Neuronal stem cell (in vitro differentiated cells): ENCODE results near the gene RIMKLB.

Experiments used
- DNase-seq: peaks from one replicate; pipeline ENCODE4 v3.0.0-alpha.2; 2013; ENCODE audit warnings: low spot score
- H2AFZ ChIP-seq: one replicate; pipeline ENCODE4 v1.6.1; 2013; ENCODE audit warnings: mild to moderate bottlenecking, low read length, inconsistent platforms
- H2AK5ac ChIP-seq: 2 replicates; pipeline ENCODE4 v1.6.1; 2013; ENCODE audit warnings: low read depth, mild to moderate bottlenecking, inconsistent platforms, low read length, moderate library complexity, mixed read lengths
- H2BK120ac ChIP-seq: 2 replicates; pipeline ENCODE4 v1.6.1; 2013; ENCODE audit warnings: low read depth, mild to moderate bottlenecking, inconsistent platforms, low read length, moderate library complexity, mixed read lengths
- H2BK12ac ChIP-seq: one replicate; pipeline ENCODE4 v1.6.1; 2013; ENCODE audit warnings: low read length, inconsistent platforms
- H2BK15ac ChIP-seq: 2 replicates; pipeline ENCODE4 v1.6.1; 2013; ENCODE audit warnings: mild to moderate bottlenecking, low read length, inconsistent platforms, mixed read lengths
- H2BK5ac ChIP-seq: one replicate; pipeline ENCODE4 v1.6.1; 2013; ENCODE audit warnings: inconsistent platforms, mild to moderate bottlenecking, low read length, moderate library complexity
- H3K14ac ChIP-seq: one replicate; pipeline ENCODE4 v1.6.1; 2013; ENCODE audit warnings: low read length, inconsistent platforms
- H3K18ac ChIP-seq: 2 replicates; pipeline ENCODE4 v1.6.1; 2013; ENCODE audit warnings: low read length, inconsistent platforms
- H3K23ac ChIP-seq: 2 replicates; pipeline ENCODE4 v1.6.1; 2013; ENCODE audit warnings: low read depth, mild to moderate bottlenecking, mixed read lengths, low read length, inconsistent platforms; ENCODE audit not compliant: poor library complexity
- H3K27ac ChIP-seq: replicated peaks from 3 replicates; pipeline ENCODE4 v1.5.1; 2013; ENCODE audit warnings: low read length, inconsistent platforms
- H3K27me3 ChIP-seq, 3 experiments: 2 replicates each; pipeline ENCODE4 v1.6.1; 2013; ENCODE audit warnings: low read length in 3 of 3, mild to moderate bottlenecking in 2 of 3, inconsistent platforms in 1 of 3, low read depth in 1 of 3, mixed read lengths in 1 of 3, moderate library complexity in 1 of 3; ENCODE audit not compliant: control insufficient read depth in 3 of 3, insufficient read depth in 3 of 3
- H3K36me3 ChIP-seq, 2 donors: replicated peaks in 1 of 2; 2 replicates each; pipeline ENCODE4 v1.6.1; 2013; ENCODE audit warnings: low read length in 2 of 2; ENCODE audit not compliant: control insufficient read depth in 2 of 2, insufficient read depth in 2 of 2
- H3K4ac ChIP-seq: 2 replicates; pipeline ENCODE4 v1.6.1; 2013; ENCODE audit warnings: inconsistent platforms, mild to moderate bottlenecking, low read length, moderate library complexity
- H3K4me1 ChIP-seq, 2 donors: 1 replicate in 1 of 2; 2 replicates in 1 of 2; pipeline ENCODE4 v1.6.1; 2013; ENCODE audit warnings: low read length in 2 of 2, low read depth in 1 of 2; ENCODE audit not compliant: control insufficient read depth in 2 of 2, insufficient read depth in 1 of 2
- H3K4me2 ChIP-seq: one replicate; pipeline ENCODE4 v1.6.1; 2013; ENCODE audit warnings: mild to moderate bottlenecking, low read length, inconsistent platforms; ENCODE audit not compliant: insufficient read depth, poor library complexity, severe bottlenecking
- H3K4me3 ChIP-seq, 2 donors: 2 replicates each; pipeline ENCODE4 v1.5.1; 2013; ENCODE audit warnings: low read length in 2 of 2, mild to moderate bottlenecking in 2 of 2, inconsistent platforms in 1 of 2, moderate library complexity in 1 of 2
- H3K79me1 ChIP-seq: one replicate; pipeline ENCODE4 v1.6.1; 2013; ENCODE audit warnings: low read depth, mild to moderate bottlenecking, inconsistent platforms, low read length, moderate library complexity
- H3K9ac ChIP-seq: one replicate; pipeline ENCODE4 v1.6.1; 2013; ENCODE audit warnings: mild to moderate bottlenecking, low read depth, low read length, inconsistent platforms; ENCODE audit not compliant: poor library complexity
- H3K9me3 ChIP-seq, 2 donors: replicated peaks in 1 of 2; 2 replicates each; pipeline versions ENCODE3 to v1.6.1; 2013; ENCODE audit warnings: low read length in 2 of 2, mild to moderate bottlenecking in 2 of 2, inconsistent platforms in 1 of 2, low read depth in 1 of 2, mixed read lengths in 1 of 2, moderate library complexity in 1 of 2; ENCODE audit not compliant: control insufficient read depth in 2 of 2, insufficient read depth in 1 of 2
- H4K8ac ChIP-seq: one replicate; pipeline ENCODE4 v1.6.1; 2013; ENCODE audit warnings: low read depth, mild to moderate bottlenecking, inconsistent platforms, low read length, moderate library complexity
- H4K91ac ChIP-seq: one replicate; pipeline ENCODE4 v1.6.1; 2013; ENCODE audit warnings: low read length, low read depth, mild to moderate bottlenecking, inconsistent platforms; ENCODE audit not compliant: poor library complexity
- WGBS, 2 donors: extraction: QIAGEN DNeasy Blood & Tissue Kit; methylation state at CpG; one replicate each; pipeline ENCODE4 v1.1.7; 2013; ENCODE audit warnings: missing lambda C conversion rate in 2 of 2, mixed read lengths in 1 of 2; ENCODE audit not compliant: insufficient read length in 2 of 2, insufficient replicate concordance in 1 of 2; ENCODE audit errors: extremely low coverage in 2 of 2; 5-methylcytosine and 5-hydroxymethylcytosine counted together

RIMKLB gene

GRCh38 chr12:8779281-8779680, 81.5 kb downstream of the RIMKLB start:
- no peak overlapping the region for H4K91ac ChIP-seq
- H3K27ac ChIP-seq: no peak overlapping the region
- H2BK15ac ChIP-seq: no peak overlapping the region
- no CpG with 5 or more reads among the region's 4 CpGs for WGBS, 2 donors
- peak overlapping the region; percentile 22 for H2BK12ac ChIP-seq
- H2AFZ ChIP-seq: no peak overlapping the region
- no peak for DNase-seq
- H3K79me1 ChIP-seq: no peaks in the 10 kb centered on the region
- H3K4me1 ChIP-seq: peaks cover 0 to 4% of the 10 kb centered on the region in 2 donors
- no peak overlapping the region for H3K4me2 ChIP-seq
- no peak overlapping the region for H3K4me3 ChIP-seq
- no peak overlapping the region for H4K8ac ChIP-seq
- peaks cover 0 to 97% of the 10 kb centered on the region in 2 donors for H3K36me3 ChIP-seq
- H3K9ac ChIP-seq: no peak overlapping the region
- H2BK120ac ChIP-seq: no peak overlapping the region
- no peak overlapping the region for H2AK5ac ChIP-seq
- no peak overlapping the region for H3K14ac ChIP-seq
- no peak overlapping the region for H2BK5ac ChIP-seq
- peak overlapping the region; percentile 38 for H3K18ac ChIP-seq
- no peaks in the 10 kb centered on the region for H3K9me3 ChIP-seq
- H3K27me3 ChIP-seq: no peaks in the 10 kb centered on the region
- H3K23ac ChIP-seq: no peak overlapping the region
- H3K4ac ChIP-seq: no peak overlapping the region

- DNase-seq: no peak
- no peak overlapping the region for H4K91ac ChIP-seq
- no CpG with 5 or more reads among the region's 2 CpGs for WGBS, 2 donors
Measured at GRCh38 chr12:8779862-8780261, 82.1 kb downstream of the RIMKLB start.

GRCh38 chr12:8780389-8780788, 82.6 kb downstream of the RIMKLB start:
- Histone ChIP-seq H2BK5ac (no peak overlapping the region), H3K4ac (no peak overlapping the region), H3K14ac (no peak overlapping the region), H3K23ac (no peak overlapping the region), H3K9me3 (no peaks in the 10 kb centered on the region), H3K4me3 (no peak overlapping the region), H2AFZ (no peak overlapping the region), H2AK5ac (no peak overlapping the region), H4K91ac (no peak overlapping the region), H4K8ac (no peak overlapping the region), H2BK15ac (no peak overlapping the region), H3K36me3 (peaks cover 0 to 88% of the 10 kb centered on the region in 2 donors), H3K18ac (no peak overlapping the region), H2BK12ac (no peak overlapping the region), H3K27me3 (no peaks in the 10 kb centered on the region), H3K4me2 (no peak overlapping the region), H3K9ac (no peak overlapping the region), H3K4me1 (peaks cover 0 to 4% of the 10 kb centered on the region in 2 donors), H3K27ac (no peak overlapping the region), H2BK120ac (no peak overlapping the region), H3K79me1 (no peaks in the 10 kb centered on the region)
- DNase-seq: no peak
- WGBS, 2 donors: no CpG with 5 or more reads among the region's 1 CpG

More at GRCh38 chr12:8779862-8780261, 82.1 kb downstream of the RIMKLB start:
- H3K36me3 ChIP-seq: peaks cover 0 to 94% of the 10 kb centered on the region in 2 donors
- no peak overlapping the region for H3K14ac ChIP-seq
- no peak overlapping the region for H3K4ac ChIP-seq
- no peaks in the 10 kb centered on the region for H3K27me3 ChIP-seq
- no peaks in the 10 kb centered on the region for H3K9me3 ChIP-seq
- H2BK12ac ChIP-seq: no peak overlapping the region
- no peak overlapping the region for H2BK5ac ChIP-seq
- H3K4me3 ChIP-seq: no peak overlapping the region
- no peaks in the 10 kb centered on the region for H3K79me1 ChIP-seq
- H3K27ac ChIP-seq: no peak overlapping the region
- H3K18ac ChIP-seq: no peak overlapping the region
- no peak overlapping the region for H4K8ac ChIP-seq
- H2BK15ac ChIP-seq: no peak overlapping the region
- no peak overlapping the region for H3K4me2 ChIP-seq
- H2BK120ac ChIP-seq: no peak overlapping the region
- no peak overlapping the region for H3K23ac ChIP-seq
- H2AFZ ChIP-seq: no peak overlapping the region
- H2AK5ac ChIP-seq: no peak overlapping the region
- H3K4me1 ChIP-seq: peaks cover 0 to 4% of the 10 kb centered on the region in 2 donors
- H3K9ac ChIP-seq: no peak overlapping the region

- H3K27me3 ChIP-seq: no peaks in the 10 kb centered on the region
- H3K4ac ChIP-seq: no peak overlapping the region
- no peak overlapping the region for H2AK5ac ChIP-seq
- no peak overlapping the region for H2BK120ac ChIP-seq
- no peak overlapping the region for H2BK12ac ChIP-seq
- no peaks in the 10 kb centered on the region for H3K79me1 ChIP-seq
- H3K18ac ChIP-seq: no peak overlapping the region
- no peak overlapping the region for H2BK15ac ChIP-seq
- WGBS, 2 donors: no CpG with 5 or more reads among the region's 2 CpGs
- H2AFZ ChIP-seq: no peak overlapping the region
- no peak overlapping the region for H3K4me3 ChIP-seq
- H3K9me3 ChIP-seq: peaks cover 0 to 3% of the 10 kb centered on the region in 2 donors
- H3K23ac ChIP-seq: no peak overlapping the region
- no peak overlapping the region for H4K91ac ChIP-seq
- H3K4me2 ChIP-seq: no peak overlapping the region
- no peak for DNase-seq
- H3K27ac ChIP-seq: no peak overlapping the region
- H2BK5ac ChIP-seq: no peak overlapping the region
- H3K36me3 ChIP-seq: peaks cover 0 to 78% of the 10 kb centered on the region in 2 donors
- peaks cover 0 to 4% of the 10 kb centered on the region in 2 donors for H3K4me1 ChIP-seq
- no peak overlapping the region for H3K9ac ChIP-seq
- H4K8ac ChIP-seq: no peak overlapping the region
- H3K14ac ChIP-seq: no peak overlapping the region
Measured at GRCh38 chr12:8781381-8782127, 83.8 kb downstream of the RIMKLB start.
